ENCODE measurements around the gene DOCK6.

DNA sequence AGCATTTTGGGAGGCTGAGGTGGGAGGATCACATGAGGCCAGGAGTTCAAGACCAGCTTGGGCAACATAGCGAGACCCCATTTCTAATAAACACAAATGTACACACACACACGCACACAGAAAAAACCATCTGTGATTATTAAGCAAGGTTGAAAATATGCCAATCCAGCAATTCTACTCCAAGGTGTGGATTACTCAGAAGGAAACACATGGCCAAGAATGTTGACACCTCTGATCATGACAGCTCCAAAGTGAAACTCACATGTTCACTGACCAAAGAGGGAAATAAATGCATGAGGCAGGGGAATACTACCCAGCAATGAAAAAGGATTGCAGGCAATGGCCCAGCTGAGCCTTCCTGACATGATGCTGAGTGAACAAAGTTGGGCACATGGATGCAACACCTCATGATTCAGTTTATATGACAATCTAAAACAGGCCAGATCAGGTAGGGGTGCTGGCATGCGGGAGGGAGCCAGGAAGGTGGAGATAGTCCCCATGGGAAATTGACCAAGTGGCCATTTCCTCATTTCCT, 4.4 kb downstream of the DOCK6 start:
- TF ChIP-seq EZH2 (optimal IDR thresholded peaks at IDR 0.05; ENCODE audit: low read depth, low read length) = no peak
- TF ChIP-seq, protein P1, sequence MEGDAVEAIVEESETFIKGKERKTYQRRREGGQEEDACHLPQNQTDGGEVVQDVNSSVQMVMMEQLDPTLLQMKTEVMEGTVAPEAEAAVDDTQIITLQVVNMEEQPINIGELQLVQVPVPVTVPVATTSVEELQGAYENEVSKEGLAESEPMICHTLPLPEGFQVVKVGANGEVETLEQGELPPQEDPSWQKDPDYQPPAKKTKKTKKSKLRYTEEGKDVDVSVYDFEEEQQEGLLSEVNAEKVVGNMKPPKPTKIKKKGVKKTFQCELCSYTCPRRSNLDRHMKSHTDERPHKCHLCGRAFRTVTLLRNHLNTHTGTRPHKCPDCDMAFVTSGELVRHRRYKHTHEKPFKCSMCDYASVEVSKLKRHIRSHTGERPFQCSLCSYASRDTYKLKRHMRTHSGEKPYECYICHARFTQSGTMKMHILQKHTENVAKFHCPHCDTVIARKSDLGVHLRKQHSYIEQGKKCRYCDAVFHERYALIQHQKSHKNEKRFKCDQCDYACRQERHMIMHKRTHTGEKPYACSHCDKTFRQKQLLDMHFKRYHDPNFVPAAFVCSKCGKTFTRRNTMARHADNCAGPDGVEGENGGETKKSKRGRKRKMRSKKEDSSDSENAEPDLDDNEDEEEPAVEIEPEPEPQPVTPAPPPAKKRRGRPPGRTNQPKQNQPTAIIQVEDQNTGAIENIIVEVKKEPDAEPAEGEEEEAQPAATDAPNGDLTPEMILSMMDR (IDR thresholded peaks at IDR 0.05; ENCODE audit: low read length) = no peak
- no peak for TF ChIP-seq EZH2phosphoT487 (IDR thresholded peaks at IDR 0.05; ENCODE audit: low read length)

Measured in MM.1S (cell line).